ENCODE measurements around the gene MAEA. TPM values are rescaled to one million over a fixed set of nuclear protein-coding genes. Genes with fewer than 3 reads are reported as not detected.

The MAEA gene
- total RNA-seq, 1 experiment from 2014 or later = 30.2 TPM

DNA sequence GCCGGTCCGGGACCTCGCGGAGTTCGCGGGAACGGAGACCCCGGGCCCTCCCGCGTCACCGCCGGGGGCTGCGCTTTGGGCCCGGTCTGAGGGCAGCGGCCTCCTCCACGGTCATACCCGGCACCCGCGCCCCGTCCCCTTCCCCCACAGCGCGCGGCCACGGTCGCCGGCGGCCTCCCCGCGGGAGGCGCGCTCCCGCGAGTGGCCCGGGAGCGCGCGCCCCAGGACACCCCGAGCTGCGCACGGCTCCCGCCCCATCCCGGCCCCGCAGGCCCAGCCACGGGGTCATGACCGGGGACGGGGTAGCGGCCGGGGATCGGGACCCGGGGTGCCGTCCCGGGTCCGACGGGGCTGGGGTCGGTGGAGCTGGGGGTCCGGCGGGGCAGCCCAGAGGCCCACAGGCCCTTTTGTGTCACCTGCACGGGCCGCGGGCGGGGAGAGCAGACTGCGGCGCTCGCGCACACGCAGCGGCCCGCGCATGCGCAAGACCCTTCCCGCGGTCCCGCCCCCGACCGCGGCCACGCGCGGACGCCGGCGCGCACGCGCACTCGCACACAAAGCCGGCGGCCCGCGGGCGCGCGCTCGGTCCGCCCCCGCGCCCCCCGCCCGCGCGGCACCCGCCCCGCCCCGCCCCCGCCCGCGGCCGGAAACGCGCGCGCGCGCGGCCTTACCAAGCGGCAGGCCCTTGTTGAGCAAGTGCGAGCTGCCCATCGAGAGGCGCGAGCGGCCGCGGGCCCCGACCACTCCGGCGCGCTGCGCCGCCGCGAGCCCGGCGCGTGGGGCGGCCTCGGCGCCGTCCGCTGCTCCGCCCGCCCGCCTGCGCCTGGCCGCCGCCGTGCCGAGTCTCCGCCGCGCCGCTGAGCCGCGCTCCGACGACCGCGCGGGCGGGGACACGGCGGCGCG is 41.2 kb upstream of the MAEA start, which contains the start of gene CTBP1:
Gene CTBP1, minus strand, starts transcription at position 886 of the 903 bp plus-strand sequence. CDS start 7,799 bp downstream, outside the sequence.
- Histone ChIP-seq H3K9me3 (peaks cover 2% of the 10 kb centered on the region; the same call in 1 of the 2 replicates), H3K4me3 (peak within 1 kb of the TSS; percentile 74), H3K27me3 (no peaks in the 10 kb centered on the region), H3K36me3 (peaks cover 8% of the 10 kb centered on the region)
- DNase-seq = peak; percentile 68

GRCh38 chr4:1249148-1249730 is 40.5 kb upstream of the MAEA start:
- Histone ChIP-seq H3K36me3 (peaks cover 8% of the 10 kb centered on the region), H3K9me3 (peaks cover 2% of the 10 kb centered on the region; the same call in 1 of the 2 replicates), H3K27me3 (no peaks in the 10 kb centered on the region), H3K4me3 (peak overlapping the region; percentile 35)
- DNase-seq = peak; percentile 83

DNA sequence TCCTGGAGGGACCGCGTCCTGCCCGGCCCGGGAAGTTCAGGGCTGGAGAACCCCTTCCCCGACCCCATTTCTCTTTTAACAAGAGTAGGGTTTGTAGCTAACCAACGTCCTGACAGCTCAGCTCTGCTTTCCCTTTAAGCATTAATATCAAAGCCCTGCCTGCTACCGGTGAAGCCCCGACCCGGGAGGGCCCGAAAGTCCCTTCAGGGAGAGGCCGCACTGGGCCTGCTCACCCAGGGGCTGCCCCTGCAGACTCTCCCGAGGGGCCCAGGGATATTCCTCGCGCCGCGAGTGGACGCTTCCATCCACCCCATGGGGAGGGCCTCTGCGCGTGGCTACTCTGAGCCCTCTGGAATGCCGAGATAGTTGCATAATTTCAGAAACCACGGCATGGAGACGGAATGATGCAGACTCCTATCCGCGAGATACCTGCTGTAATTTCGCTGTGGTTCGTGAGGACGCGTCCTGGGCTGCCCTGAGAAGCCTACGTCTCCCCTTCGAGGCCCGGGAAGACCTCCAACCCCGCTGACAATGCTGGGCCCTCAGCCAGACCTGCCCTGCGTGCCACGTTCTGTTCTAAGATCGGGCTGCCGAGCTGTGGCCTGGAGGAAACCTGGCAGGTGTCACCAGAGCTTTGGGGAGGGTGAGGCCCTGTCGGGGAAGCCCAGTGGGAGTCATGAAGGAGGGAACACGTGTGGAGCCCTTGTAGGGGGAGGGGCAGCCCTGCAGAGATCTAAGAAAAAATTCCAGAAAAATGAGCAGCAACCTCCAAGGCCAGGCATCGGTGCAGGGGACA is 39.8 kb upstream of the MAEA start:
- no peak for DNase-seq
- Histone ChIP-seq H3K9me3 (peaks cover 6% of the 10 kb centered on the region), H3K4me3 (peak overlapping the region; percentile 35), H3K36me3 (peaks cover 8% of the 10 kb centered on the region), H3K27me3 (no peaks in the 10 kb centered on the region)

GRCh38 chr4:1250527-1250812 is 39.2 kb upstream of the MAEA start:
- H3K36me3 ChIP-seq = peaks cover 8% of the 10 kb centered on the region
- no peak for DNase-seq
- H3K27me3 ChIP-seq = no peaks in the 10 kb centered on the region
- peaks cover 7% of the 10 kb centered on the region for H3K9me3 ChIP-seq
- H3K4me3 ChIP-seq = no peak overlapping the region

DNA sequence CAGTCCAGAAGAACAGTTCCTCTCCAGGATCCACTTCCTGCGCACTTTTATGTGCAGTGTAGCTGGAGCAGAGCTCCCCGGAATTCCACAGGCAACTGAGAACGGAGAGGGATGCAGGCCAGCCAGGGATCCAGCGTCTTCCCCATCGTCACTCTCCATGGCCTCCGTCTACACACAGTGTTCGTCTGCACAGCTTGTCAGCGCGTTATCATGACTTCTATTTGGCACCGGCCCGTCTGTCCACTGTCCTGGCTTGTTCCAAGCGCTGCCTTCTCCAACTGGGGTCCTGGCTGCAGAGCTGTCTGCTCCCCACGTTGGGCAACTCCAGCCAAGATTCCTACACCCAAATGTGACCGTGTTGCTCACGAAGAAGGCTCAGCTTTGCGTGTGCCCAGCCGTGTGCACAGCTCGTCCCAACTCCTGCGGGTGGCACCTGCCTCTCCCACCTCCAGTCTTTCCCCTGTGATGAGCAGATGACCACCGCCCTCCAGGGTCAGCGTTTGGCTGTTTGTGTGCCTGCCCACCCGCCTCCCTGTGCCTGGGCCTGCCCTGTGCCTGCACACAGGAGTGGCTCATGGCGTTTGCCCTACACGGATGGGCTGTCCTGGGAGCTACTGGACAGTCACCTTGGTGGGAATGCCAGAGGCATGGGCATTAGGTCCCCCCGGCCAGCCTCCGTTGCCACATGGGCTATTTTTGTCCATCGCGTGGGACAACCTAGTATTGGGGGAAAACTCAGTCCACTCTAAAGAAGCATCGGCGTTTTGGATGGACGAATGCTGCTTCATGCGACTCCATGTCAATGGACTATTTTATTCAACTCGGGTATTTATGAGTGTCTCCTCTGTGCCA is 38.5 kb upstream of the MAEA start:
- Histone ChIP-seq H3K4me3 (no peak overlapping the region), H3K27me3 (no peaks in the 10 kb centered on the region), H3K9me3 (peaks cover 10% of the 10 kb centered on the region), H3K36me3 (peaks cover 7% of the 10 kb centered on the region)
- DNase-seq = no peak

GRCh38 chr4:1251773-1252066 is 38.0 kb upstream of the MAEA start:
- H3K4me3 ChIP-seq = no peak overlapping the region
- DNase-seq = no peak
- H3K9me3 ChIP-seq = peaks cover 10% of the 10 kb centered on the region
- H3K36me3 ChIP-seq = peaks cover 5% of the 10 kb centered on the region; the same call in 1 of the 2 replicates
- no peaks in the 10 kb centered on the region for H3K27me3 ChIP-seq

DNA sequence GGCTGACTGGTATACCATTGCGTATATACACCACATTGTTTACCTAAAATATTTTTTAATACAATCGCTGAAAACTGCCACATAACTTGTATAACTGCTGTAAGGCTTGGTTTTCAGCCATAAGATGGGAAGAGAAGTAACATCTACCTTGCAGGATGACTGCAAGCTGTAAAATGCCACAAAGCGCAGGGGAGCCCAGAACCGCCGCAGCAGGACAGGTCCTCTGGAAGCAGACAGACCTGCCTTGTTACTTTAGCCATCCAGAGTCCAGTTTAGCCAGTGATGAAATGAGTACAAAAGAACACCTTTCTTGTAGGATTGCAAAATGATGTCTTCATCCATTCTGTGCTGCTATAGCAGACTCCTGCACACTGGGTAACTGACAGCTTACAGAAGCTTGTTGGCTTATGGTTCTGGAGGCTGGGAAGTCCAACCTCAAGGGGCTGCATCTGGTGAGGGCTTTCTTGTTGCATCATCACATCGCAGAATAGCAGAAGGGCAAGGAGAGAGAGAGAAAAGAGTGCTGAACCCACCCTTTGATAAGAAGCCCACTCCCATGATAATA is 36.7 kb upstream of the MAEA start:
- no peak overlapping the region for H3K4me3 ChIP-seq
- H3K27me3 ChIP-seq = no peaks in the 10 kb centered on the region
- peaks cover 13% of the 10 kb centered on the region for H3K9me3 ChIP-seq
- peaks cover 5% of the 10 kb centered on the region; the same call in 1 of the 2 replicates for H3K36me3 ChIP-seq
- DNase-seq = no peak

GRCh38 chr4:1253831-1254230 is 35.9 kb upstream of the MAEA start:
- Histone ChIP-seq H3K9me3 (peaks cover 13% of the 10 kb centered on the region), H3K36me3 (peaks cover 5% of the 10 kb centered on the region; the same call in 1 of the 2 replicates), H3K27me3 (no peaks in the 10 kb centered on the region), H3K4me3 (no peak overlapping the region)
- DNase-seq = no peak

DNA sequence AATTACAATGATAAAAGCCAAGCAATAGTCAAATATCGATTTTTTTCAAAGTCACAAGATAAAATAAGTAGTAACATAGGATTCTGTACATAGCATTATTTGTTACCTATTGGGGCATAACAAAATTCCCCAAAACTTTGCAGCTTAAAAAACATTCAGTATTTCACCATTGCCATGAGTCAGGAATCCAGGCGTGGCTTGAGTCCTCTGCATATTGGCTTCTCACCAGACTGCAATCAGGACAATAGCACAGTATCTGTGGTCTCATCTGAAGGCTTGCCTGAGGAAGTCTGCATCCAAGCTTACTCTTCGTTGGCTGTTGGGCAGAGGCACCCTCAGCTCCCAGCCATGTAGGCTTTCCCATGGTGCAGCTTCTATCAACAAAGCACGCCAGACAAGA is 34.5 kb upstream of the MAEA start:
- Histone ChIP-seq H3K9me3 (peaks cover 12% of the 10 kb centered on the region), H3K4me3 (no peak overlapping the region), H3K27me3 (no peaks in the 10 kb centered on the region), H3K36me3 (peaks cover 5% of the 10 kb centered on the region; the same call in 1 of the 2 replicates)
- DNase-seq = no peak

DNA sequence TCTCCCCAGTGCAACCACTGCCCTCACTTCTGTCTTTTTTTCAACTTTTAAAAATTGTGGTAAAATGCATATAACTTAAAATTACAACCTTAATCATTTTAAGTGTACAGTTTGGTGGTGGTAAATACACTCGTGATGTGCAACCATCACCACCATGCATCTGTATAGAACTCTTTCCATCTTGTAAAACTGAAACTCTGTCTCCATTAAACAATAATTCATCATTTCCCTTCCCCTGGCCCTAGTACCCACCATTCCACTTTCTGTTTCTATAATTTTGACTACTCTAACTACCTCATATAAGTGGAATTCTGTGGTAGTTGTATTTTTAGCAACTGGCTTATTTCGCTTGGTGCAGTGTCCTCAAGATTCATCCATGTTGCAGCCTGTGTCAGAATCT is 34.0 kb upstream of the MAEA start:
- DNase-seq = no peak
- peaks cover 12% of the 10 kb centered on the region for H3K9me3 ChIP-seq
- peaks cover 5% of the 10 kb centered on the region; the same call in 1 of the 2 replicates for H3K36me3 ChIP-seq
- H3K4me3 ChIP-seq = no peak overlapping the region
- no peaks in the 10 kb centered on the region for H3K27me3 ChIP-seq

DNA sequence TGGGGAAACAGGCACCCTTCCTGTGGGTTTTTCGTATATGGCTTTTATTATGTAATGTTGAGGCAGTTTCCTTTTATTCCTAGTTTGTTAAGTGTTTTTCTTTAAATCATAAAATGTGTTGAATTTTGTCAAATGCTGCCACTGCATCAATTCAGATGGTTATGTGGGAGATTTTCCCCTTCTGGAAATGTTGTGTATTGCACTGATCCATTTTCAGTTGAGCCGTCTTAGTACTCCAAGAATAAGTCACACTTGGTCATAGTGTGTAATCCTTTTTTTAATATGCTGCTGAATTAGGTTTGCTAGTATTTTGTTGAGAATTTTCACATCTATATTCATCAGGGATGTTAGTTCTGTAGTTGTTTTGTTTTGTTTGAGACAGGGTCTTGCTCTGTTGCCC is 31.2 kb upstream of the MAEA start:
- no peak overlapping the region for H3K4me3 ChIP-seq
- no peaks in the 10 kb centered on the region for H3K36me3 ChIP-seq
- no peaks in the 10 kb centered on the region for H3K27me3 ChIP-seq
- no peak for DNase-seq
- H3K9me3 ChIP-seq = peaks cover 12% of the 10 kb centered on the region

DNA sequence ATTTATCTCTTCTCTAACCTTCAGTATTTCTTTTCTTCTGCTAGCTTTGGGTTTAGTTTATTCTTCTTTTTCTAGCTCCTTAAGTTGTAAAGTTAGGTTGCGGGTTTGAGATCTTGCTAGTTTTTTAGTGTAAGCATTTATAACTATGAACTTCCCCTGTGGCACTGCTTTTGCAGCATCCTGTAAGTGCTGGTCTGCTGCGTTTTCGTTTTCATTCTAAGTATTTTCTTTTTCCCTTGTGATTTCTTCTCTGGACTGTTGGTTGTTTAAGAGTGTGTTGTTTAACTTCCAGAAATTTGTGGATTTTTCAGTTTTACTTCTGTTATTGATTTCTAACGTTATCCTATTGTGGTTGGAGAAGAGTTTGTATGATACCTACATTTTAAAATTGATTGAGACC is 29.7 kb upstream of the MAEA start:
- Histone ChIP-seq H3K36me3 (no peaks in the 10 kb centered on the region), H3K9me3 (peaks cover 7% of the 10 kb centered on the region; the same call in 1 of the 2 replicates), H3K4me3 (no peak overlapping the region), H3K27me3 (no peaks in the 10 kb centered on the region)
- DNase-seq = no peak

GRCh38 chr4:1260418-1261106 is 29.1 kb upstream of the MAEA start:
- no peak for DNase-seq
- H3K4me3 ChIP-seq = no peak overlapping the region
- no peaks in the 10 kb centered on the region for H3K27me3 ChIP-seq

GRCh38 chr4:1261107-1261928 is 28.4 kb upstream of the MAEA start:
- Histone ChIP-seq H3K9me3 (peaks cover 4% of the 10 kb centered on the region; the same call in 1 of the 2 replicates), H3K27me3 (no peaks in the 10 kb centered on the region)
- DNase-seq = no peak

More at GRCh38 chr4:1260418-1261106, 29.1 kb upstream of the MAEA start:
- Histone ChIP-seq H3K9me3 (peaks cover 6% of the 10 kb centered on the region; the same call in 1 of the 2 replicates), H3K36me3 (no peaks in the 10 kb centered on the region)

GRCh38 chr4:1264942-1265341 is 24.7 kb upstream of the MAEA start:
- no peak for DNase-seq
- Histone ChIP-seq H3K27me3 (no peaks in the 10 kb centered on the region), H3K9me3 (no peaks in the 10 kb centered on the region), H3K4me3 (no peak overlapping the region), H3K36me3 (no peaks in the 10 kb centered on the region)

More at GRCh38 chr4:1261107-1261928, 28.4 kb upstream of the MAEA start:
- H3K36me3 ChIP-seq = no peaks in the 10 kb centered on the region
- no peak overlapping the region for H3K4me3 ChIP-seq
